HG03103 (cell line): ENCODE data around the gene TMEM203.

ENCODE experiments used
- ATAC-seq: cut with Tn5 transposase; IDR thresholded peaks from one replicate; pipeline ENCODE4 v1.9.1; 2021; ENCODE audit warnings: low read depth; ENCODE audit not compliant: unreplicated experiment

Gene TMEM203

DNA sequence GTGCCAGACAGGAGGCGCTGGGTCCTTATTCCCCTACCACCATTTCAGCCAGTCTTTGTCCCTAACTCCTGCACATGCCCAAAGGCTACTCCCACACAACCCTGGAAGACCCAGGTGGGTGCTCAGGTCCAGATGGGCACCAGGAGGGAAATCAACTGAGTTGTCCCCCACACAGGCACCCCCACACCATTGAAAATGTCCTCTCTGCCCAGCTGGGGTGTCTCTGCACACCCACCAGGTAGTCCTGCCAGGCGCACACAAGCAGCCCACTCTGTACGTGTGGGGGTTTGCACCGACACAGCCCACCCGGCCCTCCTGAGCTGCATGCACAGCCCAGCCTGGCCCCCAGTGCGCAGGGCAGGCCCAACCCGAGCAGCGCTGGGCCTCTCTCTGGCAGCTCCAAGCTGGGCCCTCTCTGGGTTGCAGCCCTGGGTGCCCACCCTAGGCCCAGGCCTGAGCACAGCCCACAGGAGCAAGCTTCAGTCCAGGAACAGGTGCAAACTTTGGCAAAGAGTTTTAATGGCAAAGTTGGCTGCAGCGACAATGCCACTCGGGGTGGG is 14.4 kb upstream of the TMEM203 start:
- ATAC-seq, result no peak

DNA sequence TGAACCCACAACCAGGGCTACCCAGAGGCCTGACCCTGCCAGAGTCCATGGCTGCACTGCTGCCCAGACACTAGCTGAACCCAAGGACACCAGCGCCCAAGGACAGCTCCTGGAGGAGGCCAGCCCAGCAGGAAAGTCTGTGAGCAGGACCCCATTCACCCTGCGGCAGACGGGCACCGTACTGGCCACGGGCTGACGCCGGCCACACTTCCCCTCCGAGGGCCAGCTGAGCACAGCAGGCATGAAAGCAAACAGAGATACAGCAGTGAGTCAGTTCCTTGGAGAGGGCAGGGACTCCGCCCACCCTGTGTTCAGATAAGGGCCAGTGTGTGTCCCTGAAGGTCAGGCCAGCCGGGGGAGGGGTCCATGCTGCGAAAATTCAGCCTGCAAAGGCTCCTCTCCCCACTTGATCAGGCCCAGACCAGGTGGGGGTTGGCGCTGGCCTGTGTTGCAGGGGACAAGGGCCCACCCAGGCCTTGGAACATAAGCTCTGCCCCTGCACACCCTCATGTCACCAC is 13.4 kb upstream of the TMEM203 start:
- ATAC-seq, result no peak

GRCh38 chr9:137218212-137218753 is 12.8 kb upstream of the TMEM203 start:
- ATAC-seq, result no peak

GRCh38 chr9:137217276-137218211 is 12.1 kb upstream of the TMEM203 start:
- no peak for ATAC-seq

GRCh38 chr9:137216188-137216965 is 10.9 kb upstream of the TMEM203 start:
- no peak for ATAC-seq

- ATAC-seq, result no peak
These were observed 9.9 kb upstream of the TMEM203 start for GRCh38 chr9:137215196-137215986.

GRCh38 chr9:137214620-137215019 is 9.2 kb upstream of the TMEM203 start:
- ATAC-seq, result no peak

DNA sequence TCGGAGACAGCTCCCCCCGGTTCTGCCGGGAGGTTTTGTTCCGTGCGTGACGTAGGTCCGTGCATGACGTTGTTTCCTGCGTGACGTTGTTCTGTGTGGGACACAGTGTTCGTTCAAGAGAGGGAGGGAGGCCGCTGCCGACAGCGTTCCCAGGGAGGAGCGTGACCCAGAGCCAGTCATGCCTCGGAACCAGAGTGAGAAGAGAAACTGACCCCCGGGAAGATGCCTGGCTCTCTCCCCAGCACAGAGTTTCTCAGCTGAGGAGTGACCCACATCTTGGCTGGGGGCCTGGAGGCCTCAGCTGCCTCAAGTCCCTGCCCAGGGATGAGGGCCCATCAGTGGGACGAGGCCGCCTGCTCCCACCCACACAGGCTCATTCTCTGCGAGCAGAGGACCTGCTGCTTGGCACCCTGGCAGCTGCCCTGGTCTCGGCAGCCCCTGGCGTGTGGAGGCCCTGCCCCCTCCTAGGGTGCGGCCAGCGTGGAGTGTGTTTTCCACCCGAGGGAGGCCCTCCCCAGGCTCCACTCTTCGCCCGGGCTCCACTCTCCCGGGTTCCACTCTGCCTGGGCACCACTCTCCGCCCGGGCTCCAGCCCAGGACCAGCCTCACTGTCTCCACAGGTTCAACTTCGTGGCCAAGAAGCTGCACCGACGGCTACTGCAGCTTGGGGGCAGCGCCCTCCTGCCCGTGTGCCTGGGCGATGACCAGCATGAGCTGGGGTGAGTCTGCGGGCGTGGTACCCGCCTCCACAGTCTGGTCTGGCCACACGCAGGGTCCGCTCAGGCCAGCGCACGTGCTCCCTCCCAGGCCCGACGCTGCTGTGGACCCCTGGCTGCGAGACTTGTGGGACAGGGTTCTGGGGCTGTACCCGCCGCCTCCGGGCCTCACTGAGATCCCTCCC is 8.0 kb upstream of the TMEM203 start:
- ATAC-seq, result no peak

DNA sequence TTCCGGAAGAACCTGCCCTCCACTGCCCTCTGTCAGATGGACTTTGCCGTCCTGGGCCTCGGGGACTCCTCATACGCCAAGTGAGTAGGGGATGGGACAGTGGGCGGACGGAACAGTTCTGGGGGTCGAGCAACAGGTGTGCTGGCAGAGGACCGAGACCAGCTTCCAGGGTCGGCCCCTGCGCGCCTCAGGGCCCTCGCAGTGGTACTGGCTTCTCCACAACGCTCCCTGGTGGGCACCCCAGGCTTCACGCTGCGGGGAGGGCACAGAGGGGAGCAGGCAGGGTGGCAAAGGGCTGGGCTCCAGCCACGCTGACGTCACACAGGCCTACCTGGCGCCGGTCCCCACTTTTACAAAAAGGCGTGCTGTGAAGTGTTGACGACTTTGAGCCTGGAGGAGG is 7.1 kb upstream of the TMEM203 start:
- ATAC-seq, result no peak

DNA sequence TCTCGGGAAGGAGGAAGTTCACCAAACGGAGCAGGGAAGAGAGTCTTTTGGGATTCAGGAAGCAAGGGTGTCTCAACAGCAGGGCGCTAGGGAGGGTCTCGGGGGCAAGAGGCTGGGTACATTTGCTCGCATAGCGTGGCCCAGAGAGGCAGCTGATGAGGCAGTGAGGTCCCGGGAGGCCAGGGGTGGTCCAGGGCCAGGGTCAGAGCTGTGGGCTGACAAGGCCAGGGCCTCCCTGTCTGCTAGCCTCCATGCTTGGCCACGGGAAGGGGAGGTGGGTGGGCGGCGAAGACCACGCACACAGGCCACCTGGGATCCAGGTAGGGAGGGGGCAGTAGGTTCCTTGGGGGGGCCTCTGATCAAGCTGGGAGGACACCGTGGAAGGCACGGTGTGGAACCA is 6.1 kb upstream of the TMEM203 start:
- no peak for ATAC-seq

GRCh38 chr9:137206602-137207001 is 1.2 kb upstream of the TMEM203 start:
- ATAC-seq, result no peak

- no peak for ATAC-seq
These were observed 720 bp downstream of the TMEM203 start for GRCh38 chr9:137204731-137205125.

DNA sequence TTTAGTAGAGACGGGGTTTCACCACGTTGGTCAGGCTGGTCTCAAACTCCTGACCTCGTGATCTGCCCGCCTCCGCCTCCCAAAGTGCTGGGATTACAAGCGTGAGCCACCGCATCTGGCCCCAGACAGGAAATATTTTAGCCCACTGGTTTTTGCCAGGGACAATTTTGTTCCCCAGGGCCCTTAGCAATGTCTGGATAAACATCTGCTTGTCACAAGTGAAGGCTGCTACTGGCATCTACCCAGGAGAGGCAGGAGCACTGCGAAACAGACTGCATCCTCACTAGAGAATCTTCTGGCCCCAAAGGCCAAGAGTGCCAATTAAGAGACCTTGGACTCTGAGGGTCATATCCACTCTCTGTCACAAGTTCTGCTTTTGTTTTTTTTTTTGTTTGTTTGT is 2.5 kb downstream of the TMEM203 start:
- ATAC-seq, result no peak

- no peak for ATAC-seq
These were observed 4.1 kb downstream of the TMEM203 start for GRCh38 chr9:137201205-137201868.

DNA sequence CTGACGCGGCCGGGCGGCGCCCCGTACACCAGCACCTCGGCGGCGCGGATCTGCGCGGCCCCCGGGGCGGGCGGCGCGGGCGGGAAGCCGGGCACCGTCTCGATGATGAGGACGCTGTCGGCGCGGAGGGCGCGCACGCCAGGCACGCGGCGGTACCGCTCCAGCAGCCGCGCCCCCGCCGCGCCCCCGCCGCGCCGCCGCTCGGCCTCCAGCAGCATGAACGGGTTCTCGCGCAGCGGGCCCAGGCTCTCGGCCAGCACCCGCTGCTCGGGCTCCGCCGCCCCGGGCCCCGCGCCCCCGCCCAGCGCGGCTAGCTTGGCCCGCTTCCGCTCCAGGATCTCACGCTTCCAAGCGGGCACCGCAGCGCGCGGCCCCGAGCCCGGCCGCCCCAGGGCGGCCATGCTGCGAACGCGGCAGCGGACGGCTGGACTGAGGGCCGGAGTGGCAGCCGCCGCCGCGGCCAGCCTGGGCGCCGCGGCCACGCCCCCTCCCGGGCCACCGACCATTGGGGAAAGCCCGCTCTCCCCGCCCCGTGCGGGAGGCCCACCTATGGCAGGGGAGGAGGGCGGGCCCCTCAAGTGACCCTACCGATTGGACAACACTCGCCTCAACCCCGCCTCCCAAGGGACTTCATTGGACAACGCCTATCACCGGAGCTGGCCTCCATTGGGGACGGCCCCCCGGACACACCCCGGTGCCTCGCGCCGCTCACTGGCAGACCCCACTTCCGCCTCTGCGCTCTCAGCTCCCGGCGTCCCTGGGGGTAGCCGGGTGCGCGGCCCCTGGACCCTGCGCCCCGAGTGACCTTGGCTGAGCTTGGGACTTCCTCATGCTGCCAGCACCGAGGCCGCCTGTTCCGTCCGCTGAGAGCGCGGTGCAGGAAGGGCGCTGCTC is 4.9 kb downstream of the TMEM203 start, which contains the start of gene TPRN:
TSS of gene TPRN (minus strand) at position 431 of the 894 bp plus-strand sequence. CDS start at position 401, 30 bp downstream.
- ATAC-seq, result peak; percentile 81

DNA sequence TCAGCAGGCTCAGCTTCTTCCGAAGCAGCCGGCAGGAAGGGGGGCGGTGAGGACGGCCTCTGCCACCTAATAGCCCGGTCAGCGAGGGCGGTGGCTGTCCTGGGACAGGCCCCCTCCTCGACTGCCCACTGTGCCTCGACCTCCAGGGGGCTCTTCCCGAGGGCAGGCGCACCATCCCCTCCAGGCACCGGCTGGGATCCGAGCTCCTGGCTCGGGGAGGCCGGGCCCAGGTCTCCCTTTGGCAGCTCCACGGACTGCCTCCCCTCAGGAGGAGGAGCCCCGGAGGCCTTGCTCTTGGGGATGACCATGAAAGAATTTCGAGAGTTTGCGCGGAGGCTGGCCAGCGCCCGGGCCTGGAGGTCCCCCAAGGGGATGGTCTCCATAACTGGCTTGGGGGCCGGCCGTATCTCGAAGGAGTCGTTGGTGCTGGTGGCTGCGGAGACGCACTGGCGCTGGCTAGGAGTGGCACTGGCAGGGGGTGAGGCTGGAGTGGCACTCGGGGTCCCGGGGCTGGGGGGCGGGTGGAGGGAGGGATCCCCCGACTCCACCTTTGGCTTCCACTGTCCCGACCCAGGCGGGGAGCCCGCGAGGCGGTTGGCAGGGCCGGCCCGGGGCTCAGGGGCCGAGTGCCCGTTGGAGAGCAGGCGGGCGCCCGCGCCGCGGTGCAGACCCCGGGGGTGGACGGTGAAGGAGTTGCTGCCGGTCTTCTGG is 5.9 kb downstream of the TMEM203 start:
- no peak for ATAC-seq

- no peak for ATAC-seq
These were observed 6.6 kb downstream of the TMEM203 start for GRCh38 chr9:137198902-137199283.
